Stimulated activated CD8-positive, alpha-beta memory T cell treated with anti-CD3 and anti-CD28 coated beads, Interleukin-15, amount 100 ng/mL, for 24 hours (primary cell): Measurements from ENCODE around the gene MAPRE3.

ENCODE experiments used
- DNase-seq: peaks from one replicate; pipeline ENCODE4 v3.0.0-alpha.2; 2020; ENCODE audit warnings: low read depth

Gene MAPRE3

DNA sequence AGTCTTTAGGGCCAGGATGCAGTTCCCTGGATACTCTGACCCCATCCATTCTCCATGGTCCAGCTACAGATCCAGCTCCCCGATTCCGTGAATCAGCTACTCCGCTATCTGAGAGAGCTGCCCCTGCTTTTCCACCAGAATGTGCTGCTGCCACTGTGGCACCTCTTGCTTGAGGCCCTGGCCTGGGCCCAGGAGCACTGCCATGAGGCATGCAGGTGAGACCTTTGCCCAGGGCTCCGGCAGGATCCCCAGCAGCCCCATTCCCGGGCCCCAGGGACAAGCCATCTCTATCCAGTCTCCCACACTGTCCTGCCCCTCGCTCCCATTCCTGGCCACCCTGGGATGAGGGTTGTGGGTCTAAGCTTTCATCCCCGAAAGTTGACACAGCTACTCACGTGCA is 69.8 kb downstream of the MAPRE3 start:
- DNase-seq = no peak

DNA sequence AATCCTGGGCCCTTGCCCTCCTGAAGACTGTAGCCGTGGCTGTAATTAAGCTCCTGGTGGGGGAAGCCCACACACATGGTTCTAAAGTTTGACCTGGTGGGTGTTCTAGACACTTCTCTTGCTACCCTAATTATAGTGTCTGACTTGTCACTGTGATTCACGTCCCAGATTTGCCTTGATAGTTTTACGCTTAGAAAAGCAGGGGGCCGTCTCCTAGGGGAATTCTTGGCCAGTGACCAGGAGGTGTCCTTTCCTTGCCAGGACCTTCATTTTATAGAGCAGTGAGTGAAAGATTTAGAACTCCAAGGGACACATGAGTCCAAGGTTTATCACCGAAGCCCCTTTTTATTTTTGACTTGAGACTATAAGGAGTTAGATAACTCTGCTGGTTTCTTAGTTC is 71.3 kb downstream of the MAPRE3 start:
- DNase-seq = no peak

DNA sequence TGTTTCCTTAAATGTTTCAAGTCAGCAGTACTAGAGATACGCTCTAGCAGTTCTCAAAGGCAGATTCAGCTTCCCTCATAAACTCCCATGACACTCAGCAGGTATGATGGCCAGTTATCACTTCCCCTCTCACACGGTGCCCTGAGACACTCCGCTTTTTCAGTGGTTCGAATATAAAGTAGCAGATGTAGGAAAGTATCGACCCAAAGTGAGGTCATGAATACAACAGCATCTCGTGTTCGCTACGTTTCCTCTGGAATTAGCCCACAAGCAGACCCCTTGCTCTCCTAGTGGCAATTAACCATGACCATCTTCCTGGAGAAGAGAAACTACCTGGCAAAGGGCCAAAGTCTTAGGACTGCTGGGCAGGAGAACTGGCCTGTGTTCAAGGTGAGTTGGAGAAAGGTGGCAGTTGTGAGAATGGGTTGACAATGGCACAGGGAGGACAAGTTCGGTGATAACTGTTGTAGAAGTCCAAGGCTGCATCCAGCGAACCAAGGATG is 71.8 kb downstream of the MAPRE3 start:
- no peak for DNase-seq

GRCh38 chr2:27042985-27043634 is 72.7 kb downstream of the MAPRE3 start:
- DNase-seq = no peak

DNA sequence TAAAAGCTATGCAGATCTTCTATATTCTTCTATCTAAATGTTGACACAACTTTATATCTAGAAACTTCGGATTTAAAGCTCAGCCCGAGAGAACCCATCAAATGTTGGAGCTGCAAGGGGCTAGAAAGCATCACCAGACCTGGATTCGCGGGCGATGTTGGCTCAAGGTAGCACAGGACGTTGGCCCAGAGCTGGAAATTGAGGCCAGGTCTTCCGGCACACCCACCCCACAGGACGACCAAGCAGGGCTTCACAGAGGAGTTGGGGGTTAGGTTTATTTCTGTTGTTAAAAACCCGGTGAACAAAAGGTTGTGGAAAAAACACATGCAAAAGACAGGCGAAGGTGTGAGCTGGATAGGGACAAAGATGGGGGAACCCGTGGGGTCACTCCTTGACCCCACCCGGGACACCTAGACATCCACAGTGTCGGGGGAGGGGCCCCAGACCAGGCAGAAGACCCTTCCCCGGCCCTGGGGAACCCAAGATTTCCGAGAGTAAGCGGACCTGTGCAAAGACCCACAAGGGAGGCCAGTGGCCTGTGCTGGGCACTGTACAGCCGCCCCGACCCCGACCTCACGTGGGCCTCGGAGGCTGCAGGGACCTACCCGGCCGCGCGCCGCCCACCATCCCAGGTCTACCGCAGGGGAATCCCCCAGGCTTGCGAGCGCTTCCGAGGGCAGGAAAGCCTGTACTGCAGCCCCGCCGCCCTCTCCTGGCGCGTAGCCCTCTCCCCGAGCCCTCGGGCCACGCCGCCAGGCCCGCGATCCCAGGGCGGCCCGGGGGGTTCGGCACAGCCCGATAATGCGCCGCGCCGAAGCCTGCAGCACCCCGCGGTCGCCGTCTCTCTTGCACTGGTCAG is 79.2 kb downstream of the MAPRE3 start:
- peak; percentile 47 for DNase-seq

DNA sequence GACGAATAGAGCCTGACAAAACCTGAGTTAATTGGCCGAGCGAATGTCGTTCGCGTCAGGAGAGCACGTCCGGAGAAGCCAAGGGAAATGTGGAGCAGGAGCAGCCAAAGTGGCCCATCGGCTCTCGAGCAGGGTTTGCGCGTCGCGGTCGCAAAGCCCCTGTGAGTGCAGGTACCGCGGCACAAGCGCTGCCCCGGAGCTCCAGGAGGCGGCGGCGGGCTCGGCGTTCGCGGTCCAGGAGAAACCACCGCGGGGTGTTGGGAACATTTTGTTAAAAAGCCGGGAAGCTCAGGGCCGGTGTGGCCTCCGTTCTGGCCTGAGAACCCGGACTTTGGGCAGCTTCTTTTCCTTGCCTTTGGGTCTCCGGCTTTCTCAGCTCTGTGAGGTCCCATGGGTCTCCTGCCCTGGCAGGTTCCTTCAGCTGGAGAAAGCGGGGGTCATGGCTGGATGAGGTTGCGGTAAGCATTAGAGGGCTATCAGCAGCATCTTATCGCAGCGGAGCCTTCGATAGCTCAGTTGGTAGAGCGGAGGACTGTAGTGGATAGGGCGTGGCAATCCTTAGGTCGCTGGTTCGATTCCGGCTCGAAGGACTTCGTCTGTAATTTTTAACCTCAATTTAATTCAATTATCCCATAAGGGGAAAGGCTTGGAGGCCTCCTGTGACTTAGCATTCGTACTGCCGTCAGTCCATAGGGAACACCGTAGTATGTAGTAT is 80.0 kb downstream of the MAPRE3 start:
- DNase-seq = peak; percentile 87

DNA sequence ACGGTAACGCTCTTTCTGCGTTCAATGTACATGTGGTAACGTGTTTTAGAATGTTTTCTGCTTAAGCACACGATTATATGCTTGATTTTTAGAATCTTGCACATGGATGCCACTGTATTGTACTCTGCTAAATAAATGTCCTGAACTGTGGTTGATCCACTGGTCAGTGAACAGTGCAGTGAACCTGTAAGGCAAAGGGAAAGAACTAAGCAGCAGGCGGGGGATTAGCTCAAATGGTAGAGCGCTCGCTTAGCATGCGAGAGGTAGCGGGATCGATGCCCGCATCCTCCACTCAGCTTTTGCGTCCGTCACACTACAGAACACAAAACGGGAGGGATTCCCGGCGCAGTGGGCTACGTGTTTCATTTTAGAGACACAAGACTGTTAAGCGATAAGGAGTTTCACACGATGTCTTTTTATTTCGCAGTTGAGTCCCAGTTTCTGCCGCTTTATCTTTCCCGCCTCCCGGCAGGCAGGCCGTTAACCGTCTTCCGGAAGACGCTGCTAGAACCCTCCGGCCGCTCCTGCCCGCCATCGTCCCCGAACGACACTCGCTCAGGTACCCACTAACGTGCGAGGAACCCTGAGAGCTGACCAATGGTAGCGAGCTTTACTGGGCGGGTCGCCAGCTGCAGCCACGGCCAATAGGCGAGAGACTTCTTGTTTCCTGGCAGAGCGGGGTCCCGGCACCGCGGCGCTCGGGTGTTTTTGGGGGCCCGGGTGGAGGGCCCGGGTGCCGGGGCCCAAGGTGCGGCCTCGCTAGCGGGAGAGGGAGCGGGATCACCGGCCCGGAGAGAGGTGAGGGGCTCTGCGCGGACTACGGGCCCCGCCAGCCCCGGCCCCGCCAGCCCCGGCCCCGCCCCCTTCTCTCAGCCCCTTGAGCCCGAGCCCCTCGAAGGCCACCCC is 80.8 kb downstream of the MAPRE3 start, which contains the start of gene AGBL5:
AGBL5 (plus strand) TSS at position 673 of the 906 bp plus-strand sequence. CDS start 1,291 bp downstream, outside the sequence.
- DNase-seq = peak; percentile 88

- DNase-seq = no peak
These were observed 81.6 kb downstream of the MAPRE3 start for GRCh38 chr2:27051902-27052645.

- DNase-seq = no peak
These were observed 82.9 kb downstream of the MAPRE3 start for GRCh38 chr2:27053321-27053720.

GRCh38 chr2:27053776-27054175 is 83.3 kb downstream of the MAPRE3 start:
- no peak for DNase-seq

- DNase-seq = no peak
These were observed 84.3 kb downstream of the MAPRE3 start for GRCh38 chr2:27054721-27055120.

DNA sequence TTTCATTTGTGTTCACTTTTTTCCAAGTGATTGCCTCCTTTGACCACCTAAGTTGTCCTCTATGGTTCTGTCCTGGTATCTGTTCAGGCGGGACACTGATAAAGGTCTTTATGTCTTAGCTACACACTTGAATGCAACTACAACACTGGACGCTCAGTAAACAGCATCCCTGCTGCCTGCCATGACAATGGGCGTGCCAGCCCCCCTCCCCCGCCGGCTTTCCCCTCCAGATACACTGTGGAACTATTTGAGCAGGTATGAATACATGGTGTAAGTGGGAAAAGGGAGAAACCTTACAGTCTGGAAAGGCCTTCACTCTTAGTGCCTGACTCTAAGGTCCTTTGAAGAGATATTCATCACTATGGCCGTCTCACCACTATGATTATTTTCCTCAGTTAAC is 86.7 kb downstream of the MAPRE3 start:
- no peak for DNase-seq

DNA sequence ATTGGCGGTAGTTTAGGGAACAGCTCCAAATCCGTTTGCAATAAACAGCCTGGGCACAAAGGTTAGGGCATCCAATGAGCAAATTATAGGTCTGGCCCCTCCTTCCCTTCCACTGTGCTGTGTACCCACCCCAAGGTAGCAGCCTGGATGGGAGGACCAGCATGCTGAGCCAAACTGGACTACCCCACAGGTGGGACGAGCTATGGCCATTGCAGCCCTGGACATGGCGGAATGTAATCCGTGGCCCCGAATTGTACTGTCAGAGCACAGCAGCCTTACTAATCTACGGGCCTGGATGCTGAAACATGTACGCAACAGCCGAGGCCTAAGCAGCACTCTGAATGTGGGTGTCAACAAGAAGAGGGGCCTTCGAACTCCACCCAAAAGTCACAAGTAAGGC is 87.8 kb downstream of the MAPRE3 start:
- DNase-seq = no peak

DNA sequence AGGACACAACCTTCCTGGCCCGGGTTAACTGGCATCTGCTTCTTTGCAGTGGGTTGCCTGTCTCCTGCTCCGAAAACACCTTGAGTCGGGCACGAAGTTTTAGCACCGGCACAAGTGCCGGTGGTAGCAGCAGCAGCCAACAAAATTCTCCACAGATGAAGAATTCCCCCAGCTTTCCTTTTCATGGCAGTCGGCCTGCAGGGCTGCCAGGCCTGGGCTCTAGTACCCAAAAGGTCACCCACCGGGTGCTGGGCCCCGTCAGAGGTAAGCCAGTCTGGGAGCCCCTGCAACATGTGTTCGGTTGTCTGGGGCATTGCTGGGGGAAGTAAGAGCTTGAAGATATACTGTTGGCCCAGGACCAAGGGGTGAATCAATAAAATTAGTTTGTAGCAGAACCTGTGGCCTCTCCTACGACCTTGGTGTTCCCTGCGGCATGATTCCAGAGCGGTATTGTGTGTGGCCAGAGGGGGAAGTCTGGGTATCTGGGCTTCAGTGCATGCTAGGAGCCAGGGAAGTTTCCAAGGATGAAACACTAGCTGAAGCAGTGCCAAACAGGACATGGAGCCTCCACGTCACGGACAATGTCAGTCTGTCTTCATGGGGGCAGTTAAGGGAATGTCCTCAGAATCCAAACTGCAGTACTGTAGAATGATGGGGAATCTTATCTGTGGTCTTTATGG is 88.8 kb downstream of the MAPRE3 start:
- DNase-seq = no peak

DNA sequence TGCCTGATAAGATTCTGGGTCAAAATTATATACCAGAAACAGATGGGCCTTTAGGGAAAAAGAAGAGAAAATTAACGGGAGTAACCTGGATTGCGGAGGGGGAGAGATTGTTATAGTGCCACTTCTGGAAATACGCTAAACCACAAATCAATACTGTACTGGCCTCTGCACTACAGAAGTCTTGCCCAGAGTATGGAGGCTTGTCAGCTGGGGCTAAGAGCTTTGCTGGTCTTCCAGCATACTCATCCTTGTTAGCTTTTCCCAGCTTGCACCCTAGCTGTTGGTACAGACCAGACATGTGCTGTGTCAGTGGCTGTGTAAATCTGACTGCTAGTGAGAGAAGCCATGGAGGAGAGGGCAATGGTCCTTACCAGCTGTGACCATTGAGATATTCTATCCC is 89.9 kb downstream of the MAPRE3 start:
- no peak for DNase-seq

DNA sequence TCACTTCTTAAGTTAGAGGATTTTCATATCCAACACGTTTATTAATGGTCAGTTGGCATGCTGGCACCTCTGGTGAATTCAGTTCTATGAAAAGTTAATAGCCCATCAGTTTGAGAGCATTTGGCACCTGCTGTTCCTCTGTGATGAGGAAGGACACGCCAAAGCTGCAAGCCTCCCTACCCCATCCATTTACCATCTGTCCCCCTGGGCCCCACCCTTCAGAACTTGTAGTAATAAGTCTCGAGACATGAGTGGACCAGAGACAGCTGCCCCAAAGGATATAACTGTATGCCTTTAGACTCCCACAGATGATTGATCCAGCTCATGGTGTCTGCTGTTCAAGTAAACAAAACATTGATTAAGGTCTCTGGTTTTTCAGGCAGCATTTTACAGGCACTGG is 94.7 kb downstream of the MAPRE3 start:
- DNase-seq = no peak

GRCh38 chr2:27067385-27067784 is 96.9 kb downstream of the MAPRE3 start:
- DNase-seq = no peak

DNA sequence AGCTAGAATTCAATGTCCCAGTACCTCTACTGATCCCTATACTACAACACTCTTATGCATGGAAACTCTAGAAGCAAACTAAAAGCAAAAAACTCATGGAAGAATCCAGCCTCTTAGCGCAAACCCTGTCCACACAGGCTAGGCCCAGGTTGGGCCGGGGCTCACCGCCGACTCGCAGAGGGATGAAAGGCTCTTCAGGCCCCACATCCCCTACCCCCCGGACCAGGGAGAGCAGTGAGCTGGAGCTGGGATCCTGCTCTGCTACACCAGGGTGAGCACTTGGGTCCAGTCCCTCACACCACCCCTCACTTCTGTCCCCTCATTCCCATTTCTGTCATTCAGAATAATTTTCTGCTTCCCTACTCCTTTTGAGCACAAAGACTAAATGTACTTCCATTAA is 99.0 kb downstream of the MAPRE3 start:
- no peak for DNase-seq

DNA sequence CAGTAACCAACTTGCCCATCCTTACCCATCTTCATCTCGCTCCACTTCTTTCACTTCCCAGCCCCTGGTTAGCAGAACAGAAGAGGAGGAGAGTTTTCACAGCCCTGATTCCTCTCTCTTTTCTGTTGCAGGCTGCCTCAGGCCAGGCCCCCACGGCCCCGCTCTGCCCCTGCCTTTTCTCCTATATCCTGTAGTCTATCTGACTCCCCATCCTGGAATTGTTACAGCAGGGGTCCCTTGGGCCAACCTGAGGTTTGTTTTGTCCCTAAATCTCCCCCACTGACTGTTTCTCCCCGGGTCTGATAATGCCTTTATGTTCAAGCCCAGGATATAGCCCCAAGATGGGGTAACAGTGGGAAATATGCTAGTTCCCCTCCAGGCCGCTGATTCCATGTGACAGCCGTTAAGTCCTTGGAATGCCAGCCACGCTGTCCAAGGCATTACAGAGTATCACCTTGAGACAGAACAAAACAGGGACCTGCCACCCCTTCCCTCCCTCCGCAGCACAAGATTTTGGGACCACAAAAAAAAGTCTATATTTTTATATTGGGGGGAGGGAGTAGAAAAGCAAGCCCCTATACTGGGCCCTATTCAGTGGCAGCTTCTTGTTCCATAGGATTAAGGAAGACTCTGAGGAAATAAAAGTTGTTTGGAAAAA is 99.7 kb downstream of the MAPRE3 start:
- DNase-seq = no peak
